Activated CD8-positive, alpha-beta memory T cell treated with anti-CD3 and anti-CD28 coated beads for 1 hour (primary cell): ENCODE measurements around the gene UBA6.
"Not testable (repeated sequence)": the region's sequence is repeated elsewhere in the genome, so short reads cannot be mapped to it uniquely, and the experiment has no call there.

ENCODE experiments used
- DNase-seq, 2 donors: peaks; one replicate each; pipeline ENCODE4 v3.0.0-alpha.2; 2020; ENCODE audit warnings: low read depth in 1 of 2; ENCODE audit errors: extremely low read depth in 1 of 2

The UBA6 gene

DNA sequence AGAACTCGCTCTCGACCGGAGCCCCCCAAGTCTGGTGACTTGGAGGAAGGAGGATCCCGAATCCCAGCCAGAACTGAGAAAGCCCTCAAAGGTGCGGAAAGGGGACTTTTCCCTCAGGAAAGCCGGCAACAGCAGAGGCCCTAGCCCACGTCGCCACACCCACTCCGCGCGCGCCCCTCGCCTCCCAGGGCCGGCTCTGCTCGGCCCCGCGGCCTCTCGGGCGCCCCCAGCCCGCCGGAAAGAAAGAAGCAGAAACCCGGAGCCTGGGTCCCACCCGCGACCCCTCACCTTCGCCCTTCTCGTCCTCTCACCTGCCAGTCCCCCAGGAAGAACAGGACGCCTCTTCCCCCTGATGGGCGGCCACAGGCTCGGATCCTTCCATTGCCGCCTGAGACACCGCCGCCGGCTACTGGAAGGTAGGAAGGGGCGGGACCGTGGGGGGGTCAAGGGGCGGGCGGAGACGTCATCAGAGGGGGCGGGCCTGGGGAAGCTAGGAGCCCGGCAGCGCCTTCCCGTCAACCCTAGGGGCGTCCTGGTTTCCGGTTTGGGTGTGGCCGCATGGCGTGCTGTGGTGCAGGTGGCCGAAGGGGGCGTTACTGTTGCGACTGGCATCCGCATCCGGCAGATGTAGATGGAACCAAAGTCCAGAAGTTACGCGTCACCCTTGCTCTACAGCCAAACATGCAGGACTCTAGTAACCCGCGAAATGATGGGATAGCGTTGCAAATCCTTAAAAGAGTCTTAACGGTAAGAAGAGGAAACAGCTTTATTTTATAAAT lies at the start of gene UBA6:
Gene UBA6 (minus strand): TSS at position 418 of the 779 bp plus-strand sequence. CDS start 36 bp downstream, at position 382.
- peak; percentile 86 to 91 for DNase-seq

DNA sequence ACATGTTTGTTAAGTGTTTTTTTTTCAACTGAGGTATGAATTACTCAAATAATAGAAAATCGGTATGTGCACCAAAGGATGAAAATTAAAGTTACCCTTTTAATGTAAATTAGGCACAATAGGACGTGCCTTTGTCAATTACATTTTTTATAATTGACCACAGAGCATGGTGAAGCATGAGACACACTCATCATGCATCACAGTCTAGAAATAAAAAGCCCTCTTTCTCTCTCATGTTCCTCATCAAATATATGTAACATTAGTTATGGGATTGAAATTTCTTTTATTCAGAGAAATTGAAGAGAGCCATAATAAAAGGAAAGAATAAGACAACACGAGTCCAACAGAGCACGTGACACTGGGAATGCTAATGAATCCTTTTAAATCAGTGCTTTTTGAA lies 49.7 kb upstream of the UBA6 start:
- DNase-seq, result no peak

- DNase-seq, result no peak
Observed at GRCh38 chr4:67749286-67749685, 48.3 kb upstream of the UBA6 start.

GRCh38 chr4:67746797-67747495 lies 46.0 kb upstream of the UBA6 start:
- DNase-seq, result no peak

DNA sequence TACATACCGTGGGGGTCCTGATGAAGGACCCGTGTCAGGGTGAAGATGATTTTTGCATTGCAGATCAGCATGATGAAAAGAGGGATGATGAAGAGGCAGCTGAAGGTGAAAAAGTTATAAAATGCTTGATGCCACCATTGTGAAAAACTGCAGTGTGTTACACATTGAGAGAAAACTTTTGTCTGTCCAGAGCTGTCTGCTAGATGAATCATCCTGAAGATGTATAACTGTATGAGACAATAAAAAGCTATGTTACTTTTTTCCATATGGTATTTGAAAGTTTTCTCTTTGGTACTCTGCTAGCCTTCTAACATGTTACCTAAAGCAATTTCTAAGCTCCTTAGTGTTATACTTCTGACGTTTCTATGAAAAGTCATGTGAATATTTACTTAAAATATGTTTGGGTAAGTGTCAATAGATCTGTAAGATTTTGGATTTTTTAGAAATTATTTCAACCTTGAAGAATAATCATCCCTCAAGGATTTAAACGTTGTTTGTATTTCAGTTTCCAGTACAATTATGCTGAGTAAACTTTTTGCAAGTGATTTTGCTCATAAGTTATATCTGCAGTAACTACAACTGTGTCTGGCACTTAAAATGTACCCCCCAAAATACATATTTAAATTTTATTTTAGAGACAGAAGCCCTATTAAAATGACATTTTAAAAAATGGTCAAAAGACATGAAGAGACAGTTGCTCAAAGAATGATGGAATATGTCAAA lies 43.8 kb upstream of the UBA6 start:
- DNase-seq, result no peak

- DNase-seq, result no peak
Observed at GRCh38 chr4:67743194-67743593, 42.2 kb upstream of the UBA6 start.

DNA sequence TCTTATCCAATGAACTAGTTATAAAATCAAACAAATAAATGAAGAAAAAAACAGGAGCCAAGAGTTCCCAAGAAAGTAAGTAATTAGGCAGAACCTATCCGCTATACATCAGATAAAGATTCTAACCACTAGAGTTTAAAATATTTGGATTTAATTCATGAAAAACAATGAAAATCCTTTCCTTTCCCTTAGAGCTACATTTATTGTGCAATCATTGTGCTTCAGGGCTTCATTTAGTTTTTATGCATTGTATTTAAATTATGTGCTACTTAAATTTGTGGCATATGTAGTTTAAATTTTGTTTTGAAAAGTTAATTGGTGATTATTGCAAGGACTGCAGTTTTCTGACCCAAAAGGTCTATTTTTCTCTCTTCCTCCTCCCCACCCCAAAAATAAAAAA lies 35.3 kb upstream of the UBA6 start:
- no peak for DNase-seq

DNA sequence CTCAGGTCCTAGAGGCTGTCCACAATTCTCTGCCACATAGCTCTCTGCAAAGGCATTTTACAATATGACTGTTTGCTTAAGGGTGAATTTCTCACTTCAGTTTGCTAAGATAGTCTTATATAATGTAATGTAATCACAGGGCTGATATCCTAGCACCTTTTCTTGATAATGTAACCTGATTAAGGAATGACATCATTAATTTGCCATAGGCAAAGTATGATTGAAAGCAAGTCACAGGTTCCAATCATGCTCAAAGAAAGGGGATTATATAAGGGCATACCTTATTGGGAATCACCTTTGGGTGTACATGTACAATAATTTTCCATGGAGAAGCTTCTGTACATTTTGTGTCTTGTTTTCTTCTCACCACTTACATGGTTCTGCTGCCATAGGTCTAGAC lies 34.4 kb upstream of the UBA6 start:
- DNase-seq, result no peak

DNA sequence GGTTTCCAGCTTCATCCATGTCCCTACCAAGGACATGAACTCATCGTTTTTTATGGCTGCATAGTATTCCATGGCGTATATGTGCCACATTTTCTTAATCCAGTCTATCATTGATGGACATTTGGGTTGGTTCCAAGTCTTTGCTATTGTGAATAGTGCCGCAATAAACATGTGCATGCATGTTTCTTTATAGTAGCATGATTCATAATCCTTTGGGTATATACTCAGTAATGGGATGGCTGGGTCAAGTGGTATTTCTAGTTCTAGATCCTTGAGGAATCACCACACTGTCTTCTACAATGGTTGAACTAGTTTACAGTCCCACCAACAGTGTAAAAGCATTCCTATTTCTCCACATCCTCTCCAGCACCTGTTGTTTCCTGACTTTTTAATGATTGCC lies 29.6 kb upstream of the UBA6 start:
- DNase-seq, result not testable (repeated sequence)

- DNase-seq, result no peak
Observed at GRCh38 chr4:67727124-67727850, 26.3 kb upstream of the UBA6 start.

DNA sequence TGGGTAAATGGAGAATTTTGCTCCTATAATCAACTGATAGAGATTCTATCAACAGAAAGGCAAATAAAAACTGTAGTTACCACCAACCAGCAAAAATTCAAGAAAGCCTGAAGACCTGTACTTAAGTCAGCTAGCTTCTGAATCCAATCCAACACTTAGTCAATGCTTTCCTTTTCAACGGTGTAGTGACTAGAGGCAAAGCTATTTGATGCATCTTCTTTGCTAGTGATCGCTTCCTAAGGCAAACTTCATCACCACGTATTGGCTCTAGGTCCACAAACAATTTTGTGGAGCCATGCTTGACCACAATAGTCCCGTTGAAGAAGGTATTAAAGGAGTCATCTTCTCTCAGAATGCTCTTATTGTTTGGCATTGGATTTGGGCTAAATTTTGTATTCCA lies 25.0 kb upstream of the UBA6 start:
- DNase-seq, result no peak

DNA sequence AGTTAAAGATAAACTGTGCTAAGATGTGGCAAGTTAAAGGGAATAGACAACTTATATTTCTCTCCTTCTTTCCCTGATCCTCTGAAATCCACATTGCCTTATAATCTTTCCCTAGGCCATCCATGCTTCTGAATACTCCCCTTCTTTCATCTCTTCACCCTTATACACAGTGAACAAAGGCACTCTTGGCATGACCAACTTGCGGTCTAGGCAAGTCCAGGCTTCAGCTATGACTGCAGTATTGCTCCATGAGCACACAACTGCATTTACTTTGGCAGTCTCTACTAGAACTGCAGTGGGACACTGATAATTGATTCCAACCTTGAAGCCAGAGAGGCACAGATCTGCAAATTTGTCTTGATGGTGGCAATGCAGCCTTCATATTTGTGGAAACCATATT lies 24.2 kb upstream of the UBA6 start:
- no peak for DNase-seq

GRCh38 chr4:67723949-67724348 lies 23.0 kb upstream of the UBA6 start:
- no peak for DNase-seq

DNA sequence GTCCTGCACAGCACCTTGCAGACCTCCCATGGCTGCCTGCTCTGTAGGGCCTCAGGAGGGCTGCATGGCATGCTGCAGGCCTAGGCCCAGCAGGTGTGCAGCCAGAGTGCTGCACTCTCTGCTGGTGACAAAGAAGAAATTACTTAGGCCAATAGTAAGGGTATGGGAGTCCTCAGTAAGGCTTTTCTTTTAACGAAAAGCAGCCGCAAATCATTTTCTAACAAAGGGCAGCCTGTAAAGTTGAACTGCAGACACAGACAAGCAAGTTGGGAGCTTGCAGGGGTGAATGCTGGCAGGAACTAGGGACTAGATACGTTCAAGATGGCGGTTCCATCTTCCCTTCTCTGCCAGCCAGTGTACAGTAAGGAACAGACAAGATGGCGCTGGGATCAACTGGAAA lies 22.4 kb upstream of the UBA6 start:
- no peak for DNase-seq

GRCh38 chr4:67721770-67722597 lies 21.0 kb upstream of the UBA6 start:
- no peak for DNase-seq

- no peak for DNase-seq
Observed at GRCh38 chr4:67721315-67721769, 20.4 kb upstream of the UBA6 start.

DNA sequence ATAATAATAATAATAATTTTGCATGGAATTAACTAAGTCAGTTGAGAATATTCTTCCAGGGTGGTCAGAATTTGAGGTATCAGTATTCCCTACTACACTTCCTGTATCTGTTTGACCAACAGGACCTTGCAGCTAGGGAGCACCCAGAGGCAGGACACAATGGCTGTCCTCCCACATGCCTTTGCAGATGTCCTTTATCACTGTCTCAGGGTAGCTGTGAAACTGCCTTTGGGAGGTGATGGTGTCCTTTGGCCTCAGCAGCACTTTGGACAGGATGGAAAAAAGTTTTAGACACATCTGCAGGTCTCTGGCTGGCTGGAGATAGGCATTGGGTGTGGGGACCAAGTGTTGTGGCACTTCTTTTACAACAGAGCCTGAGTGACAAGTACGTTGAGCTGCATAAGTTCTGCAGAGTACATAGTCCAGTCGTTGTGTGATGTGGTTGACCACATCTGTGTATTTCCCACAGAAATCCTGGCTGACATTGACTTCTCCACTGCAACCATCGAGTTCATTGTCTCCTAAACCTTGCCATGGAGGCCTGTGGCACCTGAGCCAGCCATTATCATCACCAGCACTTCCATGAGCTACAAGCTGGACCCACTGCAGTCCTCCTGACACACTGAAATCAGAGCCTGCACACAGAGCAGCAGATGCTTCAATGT lies 19.1 kb upstream of the UBA6 start:
- DNase-seq, result no peak

- DNase-seq, result no peak
Observed at GRCh38 chr4:67718848-67719247, 17.9 kb upstream of the UBA6 start.

- DNase-seq, result no peak
Observed at GRCh38 chr4:67717586-67717985, 16.6 kb upstream of the UBA6 start.

- DNase-seq, result no peak
Observed at GRCh38 chr4:67714955-67715354, 14.0 kb upstream of the UBA6 start.
